ENCODE measurements around the gene UMPS. TPM values are rescaled to one million over a fixed set of nuclear protein-coding genes. Genes with fewer than 3 reads are reported as not detected.
A peak's percentile ranks its signal among the peaks of the same experiment; 100 is the strongest.

Gene UMPS
- total and polyA plus RNA-seq, 2 experiments from 2014 or later: 44.1 to 48.8 TPM

DNA sequence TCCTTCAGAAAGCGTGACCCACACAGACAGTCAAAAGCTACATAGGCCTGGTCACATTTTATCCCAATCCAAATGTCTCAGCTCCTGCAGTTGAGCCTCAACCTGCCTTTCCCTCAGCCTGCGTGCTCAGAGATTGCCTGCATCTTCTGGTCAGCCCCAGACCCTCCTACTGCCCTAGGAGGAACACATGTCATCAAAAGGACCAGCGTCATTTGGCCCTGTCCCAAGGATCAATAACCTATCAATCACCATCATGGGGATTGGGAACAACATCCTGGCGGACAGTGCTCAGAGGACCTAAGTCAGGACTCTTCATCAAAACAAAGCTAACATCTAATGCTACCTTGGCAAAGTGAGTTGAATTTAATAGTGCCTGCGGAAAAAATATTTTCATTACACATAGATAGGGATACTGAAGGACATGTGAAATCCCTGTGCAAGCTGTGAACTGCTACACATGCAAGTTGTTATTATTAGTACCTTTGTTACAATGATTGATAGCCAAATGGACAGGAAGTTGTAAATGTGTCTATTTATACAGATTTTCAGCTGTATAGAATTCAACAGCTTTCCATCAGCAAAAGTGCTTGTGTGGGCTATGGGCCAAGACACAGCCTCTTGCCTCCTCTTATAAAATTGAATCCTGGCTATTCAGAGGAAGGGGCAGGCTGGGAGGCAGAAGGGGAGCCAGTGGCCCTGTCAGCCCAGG lies 47.7 kb downstream of the UMPS start:
- TF ChIP-seq EZH2phosphoT487 (IDR thresholded peaks at IDR 0.05; ENCODE audit: unreplicated experiment) (no peak), EZH2 (IDR thresholded peaks at IDR 0.05; ENCODE audit: low read depth, unreplicated experiment) (no peak), JUNB (IDR thresholded peaks at IDR 0.05; ENCODE audit: unreplicated experiment) (no peak), STAT1 (IDR thresholded peaks at IDR 0.05; ENCODE audit: unreplicated experiment) (no peak), NANOG (IDR thresholded peaks at IDR 0.05; ENCODE audit: borderline replicate concordance) (no peak), ZNF331 (CRISPR knock-in tag; IDR thresholded peaks at IDR 0.05; ENCODE audit: low read depth) (no peak), CREB1 (CRISPR knock-in tag; IDR thresholded peaks at IDR 0.05; ENCODE audit: low read depth) (no peak), POLR2AphosphoS5 (IDR thresholded peaks at IDR 0.05; ENCODE audit: low read depth) (no peak), ZNF114 (CRISPR knock-in tag; IDR thresholded peaks at IDR 0.05) (no peak)
- TF ChIP-seq, protein P1, sequence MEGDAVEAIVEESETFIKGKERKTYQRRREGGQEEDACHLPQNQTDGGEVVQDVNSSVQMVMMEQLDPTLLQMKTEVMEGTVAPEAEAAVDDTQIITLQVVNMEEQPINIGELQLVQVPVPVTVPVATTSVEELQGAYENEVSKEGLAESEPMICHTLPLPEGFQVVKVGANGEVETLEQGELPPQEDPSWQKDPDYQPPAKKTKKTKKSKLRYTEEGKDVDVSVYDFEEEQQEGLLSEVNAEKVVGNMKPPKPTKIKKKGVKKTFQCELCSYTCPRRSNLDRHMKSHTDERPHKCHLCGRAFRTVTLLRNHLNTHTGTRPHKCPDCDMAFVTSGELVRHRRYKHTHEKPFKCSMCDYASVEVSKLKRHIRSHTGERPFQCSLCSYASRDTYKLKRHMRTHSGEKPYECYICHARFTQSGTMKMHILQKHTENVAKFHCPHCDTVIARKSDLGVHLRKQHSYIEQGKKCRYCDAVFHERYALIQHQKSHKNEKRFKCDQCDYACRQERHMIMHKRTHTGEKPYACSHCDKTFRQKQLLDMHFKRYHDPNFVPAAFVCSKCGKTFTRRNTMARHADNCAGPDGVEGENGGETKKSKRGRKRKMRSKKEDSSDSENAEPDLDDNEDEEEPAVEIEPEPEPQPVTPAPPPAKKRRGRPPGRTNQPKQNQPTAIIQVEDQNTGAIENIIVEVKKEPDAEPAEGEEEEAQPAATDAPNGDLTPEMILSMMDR (conservative IDR thresholded peaks at IDR 0.05; ENCODE audit: low read depth in 2 of 2): no peak
- TF ChIP-seq, protein P2, sequence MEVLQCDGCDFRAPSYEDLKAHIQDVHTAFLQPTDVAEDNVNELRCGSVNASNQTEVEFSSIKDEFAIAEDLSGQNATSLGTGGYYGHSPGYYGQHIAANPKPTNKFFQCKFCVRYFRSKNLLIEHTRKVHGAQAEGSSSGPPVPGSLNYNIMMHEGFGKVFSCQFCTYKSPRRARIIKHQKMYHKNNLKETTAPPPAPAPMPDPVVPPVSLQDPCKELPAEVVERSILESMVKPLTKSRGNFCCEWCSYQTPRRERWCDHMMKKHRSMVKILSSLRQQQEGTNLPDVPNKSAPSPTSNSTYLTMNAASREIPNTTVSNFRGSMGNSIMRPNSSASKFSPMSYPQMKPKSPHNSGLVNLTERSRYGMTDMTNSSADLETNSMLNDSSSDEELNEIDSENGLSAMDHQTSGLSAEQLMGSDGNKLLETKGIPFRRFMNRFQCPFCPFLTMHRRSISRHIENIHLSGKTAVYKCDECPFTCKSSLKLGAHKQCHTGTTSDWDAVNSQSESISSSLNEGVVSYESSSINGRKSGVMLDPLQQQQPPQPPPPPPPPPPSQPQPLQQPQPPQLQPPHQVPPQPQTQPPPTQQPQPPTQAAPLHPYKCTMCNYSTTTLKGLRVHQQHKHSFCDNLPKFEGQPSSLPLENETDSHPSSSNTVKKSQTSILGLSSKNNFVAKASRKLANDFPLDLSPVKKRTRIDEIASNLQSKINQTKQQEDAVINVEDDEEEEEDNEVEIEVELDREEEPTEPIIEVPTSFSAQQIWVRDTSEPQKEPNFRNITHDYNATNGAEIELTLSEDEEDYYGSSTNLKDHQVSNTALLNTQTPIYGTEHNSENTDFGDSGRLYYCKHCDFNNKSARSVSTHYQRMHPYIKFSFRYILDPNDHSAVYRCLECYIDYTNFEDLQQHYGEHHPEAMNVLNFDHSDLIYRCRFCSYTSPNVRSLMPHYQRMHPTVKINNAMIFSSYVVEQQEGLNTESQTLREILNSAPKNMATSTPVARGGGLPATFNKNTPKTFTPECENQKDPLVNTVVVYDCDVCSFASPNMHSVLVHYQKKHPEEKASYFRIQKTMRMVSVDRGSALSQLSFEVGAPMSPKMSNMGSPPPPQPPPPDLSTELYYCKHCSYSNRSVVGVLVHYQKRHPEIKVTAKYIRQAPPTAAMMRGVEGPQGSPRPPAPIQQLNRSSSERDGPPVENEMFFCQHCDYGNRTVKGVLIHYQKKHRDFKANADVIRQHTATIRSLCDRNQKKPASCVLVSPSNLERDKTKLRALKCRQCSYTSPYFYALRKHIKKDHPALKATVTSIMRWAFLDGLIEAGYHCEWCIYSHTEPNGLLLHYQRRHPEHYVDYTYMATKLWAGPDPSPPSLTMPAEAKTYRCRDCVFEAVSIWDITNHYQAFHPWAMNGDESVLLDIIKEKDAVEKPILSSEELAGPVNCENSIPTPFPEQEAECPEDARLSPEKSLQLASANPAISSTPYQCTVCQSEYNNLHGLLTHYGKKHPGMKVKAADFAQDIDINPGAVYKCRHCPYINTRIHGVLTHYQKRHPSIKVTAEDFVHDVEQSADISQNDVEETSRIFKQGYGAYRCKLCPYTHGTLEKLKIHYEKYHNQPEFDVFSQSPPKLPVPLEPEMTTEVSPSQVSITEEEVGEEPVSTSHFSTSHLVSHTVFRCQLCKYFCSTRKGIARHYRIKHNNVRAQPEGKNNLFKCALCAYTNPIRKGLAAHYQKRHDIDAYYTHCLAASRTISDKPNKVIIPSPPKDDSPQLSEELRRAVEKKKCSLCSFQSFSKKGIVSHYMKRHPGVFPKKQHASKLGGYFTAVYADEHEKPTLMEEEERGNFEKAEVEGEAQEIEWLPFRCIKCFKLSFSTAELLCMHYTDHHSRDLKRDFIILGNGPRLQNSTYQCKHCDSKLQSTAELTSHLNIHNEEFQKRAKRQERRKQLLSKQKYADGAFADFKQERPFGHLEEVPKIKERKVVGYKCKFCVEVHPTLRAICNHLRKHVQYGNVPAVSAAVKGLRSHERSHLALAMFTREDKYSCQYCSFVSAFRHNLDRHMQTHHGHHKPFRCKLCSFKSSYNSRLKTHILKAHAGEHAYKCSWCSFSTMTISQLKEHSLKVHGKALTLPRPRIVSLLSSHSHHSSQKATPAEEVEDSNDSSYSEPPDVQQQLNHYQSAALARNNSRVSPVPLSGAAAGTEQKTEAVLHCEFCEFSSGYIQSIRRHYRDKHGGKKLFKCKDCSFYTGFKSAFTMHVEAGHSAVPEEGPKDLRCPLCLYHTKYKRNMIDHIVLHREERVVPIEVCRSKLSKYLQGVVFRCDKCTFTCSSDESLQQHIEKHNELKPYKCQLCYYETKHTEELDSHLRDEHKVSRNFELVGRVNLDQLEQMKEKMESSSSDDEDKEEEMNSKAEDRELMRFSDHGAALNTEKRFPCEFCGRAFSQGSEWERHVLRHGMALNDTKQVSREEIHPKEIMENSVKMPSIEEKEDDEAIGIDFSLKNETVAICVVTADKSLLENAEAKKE (CRISPR knock-in tag; IDR thresholded peaks at IDR 0.05): no peak
- TF ChIP-seq, protein P3, sequence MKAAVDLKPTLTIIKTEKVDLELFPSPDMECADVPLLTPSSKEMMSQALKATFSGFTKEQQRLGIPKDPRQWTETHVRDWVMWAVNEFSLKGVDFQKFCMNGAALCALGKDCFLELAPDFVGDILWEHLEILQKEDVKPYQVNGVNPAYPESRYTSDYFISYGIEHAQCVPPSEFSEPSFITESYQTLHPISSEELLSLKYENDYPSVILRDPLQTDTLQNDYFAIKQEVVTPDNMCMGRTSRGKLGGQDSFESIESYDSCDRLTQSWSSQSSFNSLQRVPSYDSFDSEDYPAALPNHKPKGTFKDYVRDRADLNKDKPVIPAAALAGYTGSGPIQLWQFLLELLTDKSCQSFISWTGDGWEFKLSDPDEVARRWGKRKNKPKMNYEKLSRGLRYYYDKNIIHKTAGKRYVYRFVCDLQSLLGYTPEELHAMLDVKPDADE (IDR thresholded peaks at IDR 0.05): no peak
- TF ChIP-seq, protein P4, sequence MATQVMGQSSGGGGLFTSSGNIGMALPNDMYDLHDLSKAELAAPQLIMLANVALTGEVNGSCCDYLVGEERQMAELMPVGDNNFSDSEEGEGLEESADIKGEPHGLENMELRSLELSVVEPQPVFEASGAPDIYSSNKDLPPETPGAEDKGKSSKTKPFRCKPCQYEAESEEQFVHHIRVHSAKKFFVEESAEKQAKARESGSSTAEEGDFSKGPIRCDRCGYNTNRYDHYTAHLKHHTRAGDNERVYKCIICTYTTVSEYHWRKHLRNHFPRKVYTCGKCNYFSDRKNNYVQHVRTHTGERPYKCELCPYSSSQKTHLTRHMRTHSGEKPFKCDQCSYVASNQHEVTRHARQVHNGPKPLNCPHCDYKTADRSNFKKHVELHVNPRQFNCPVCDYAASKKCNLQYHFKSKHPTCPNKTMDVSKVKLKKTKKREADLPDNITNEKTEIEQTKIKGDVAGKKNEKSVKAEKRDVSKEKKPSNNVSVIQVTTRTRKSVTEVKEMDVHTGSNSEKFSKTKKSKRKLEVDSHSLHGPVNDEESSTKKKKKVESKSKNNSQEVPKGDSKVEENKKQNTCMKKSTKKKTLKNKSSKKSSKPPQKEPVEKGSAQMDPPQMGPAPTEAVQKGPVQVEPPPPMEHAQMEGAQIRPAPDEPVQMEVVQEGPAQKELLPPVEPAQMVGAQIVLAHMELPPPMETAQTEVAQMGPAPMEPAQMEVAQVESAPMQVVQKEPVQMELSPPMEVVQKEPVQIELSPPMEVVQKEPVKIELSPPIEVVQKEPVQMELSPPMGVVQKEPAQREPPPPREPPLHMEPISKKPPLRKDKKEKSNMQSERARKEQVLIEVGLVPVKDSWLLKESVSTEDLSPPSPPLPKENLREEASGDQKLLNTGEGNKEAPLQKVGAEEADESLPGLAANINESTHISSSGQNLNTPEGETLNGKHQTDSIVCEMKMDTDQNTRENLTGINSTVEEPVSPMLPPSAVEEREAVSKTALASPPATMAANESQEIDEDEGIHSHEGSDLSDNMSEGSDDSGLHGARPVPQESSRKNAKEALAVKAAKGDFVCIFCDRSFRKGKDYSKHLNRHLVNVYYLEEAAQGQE (IDR thresholded peaks at IDR 0.05; ENCODE audit: unreplicated experiment): no peak

More for the DNA sequence above, 47.7 kb downstream of the UMPS start:
- no peak overlapping the region for H3K4me2 ChIP-seq
- no peaks in the 10 kb centered on the region for H3K9me3 Mint-ChIP-seq
- no peak for DNase-seq (ENCODE audit: low spot score)
- H3K27ac Mint-ChIP-seq: no peak overlapping the region; the same call in 1 of the 2 replicates
- ATAC-seq: no peak
- H3K4me1 Mint-ChIP-seq: peaks cover 66% of the 10 kb centered on the region
- H3K4me3 ChIP-seq: no peak overlapping the region
- peak overlapping the region; percentile 55; the same call in 1 of the 2 replicates for H3K27ac ChIP-seq (ENCODE audit: low read depth)
- H3K9me2 ChIP-seq (ENCODE audit: insufficient read depth): no peaks in the 10 kb centered on the region
- peaks cover 37% of the 10 kb centered on the region for H3K36me3 Mint-ChIP-seq (ENCODE audit: low read depth)
- H2AFZ ChIP-seq: no peak overlapping the region
- peaks cover 23% of the 10 kb centered on the region for H3K79me2 ChIP-seq (replicated peaks; ENCODE audit: insufficient read depth)
- peaks cover 9% of the 10 kb centered on the region for H3K27me3 Mint-ChIP-seq (ENCODE audit: insufficient read depth, low read depth, poor library complexity)
- H3F3A ChIP-seq (replicated peaks; ENCODE audit: low read depth): 0 out of 2 replicates have a peak, but pooled peaks cover 8% of the 10 kb centered on the region
- H3K4me3 Mint-ChIP-seq: no peak overlapping the region; the same call in 2 of the 3 replicates
- H3K4me1 ChIP-seq (ENCODE audit: insufficient read depth): peaks cover 44% of the 10 kb centered on the region
- H3K27me3 ChIP-seq (ENCODE audit: insufficient read depth): no peaks in the 10 kb centered on the region
- peaks cover 3% of the 10 kb centered on the region for H4K20me1 ChIP-seq (replicated peaks; ENCODE audit: insufficient read depth)
- H3K36me3 ChIP-seq (ENCODE audit: insufficient read depth): peaks cover 2% of the 10 kb centered on the region; the same call in 1 of the 2 replicates

All from GM23338 (cell line).